Measurements from ENCODE around the gene SPOP.

DNA sequence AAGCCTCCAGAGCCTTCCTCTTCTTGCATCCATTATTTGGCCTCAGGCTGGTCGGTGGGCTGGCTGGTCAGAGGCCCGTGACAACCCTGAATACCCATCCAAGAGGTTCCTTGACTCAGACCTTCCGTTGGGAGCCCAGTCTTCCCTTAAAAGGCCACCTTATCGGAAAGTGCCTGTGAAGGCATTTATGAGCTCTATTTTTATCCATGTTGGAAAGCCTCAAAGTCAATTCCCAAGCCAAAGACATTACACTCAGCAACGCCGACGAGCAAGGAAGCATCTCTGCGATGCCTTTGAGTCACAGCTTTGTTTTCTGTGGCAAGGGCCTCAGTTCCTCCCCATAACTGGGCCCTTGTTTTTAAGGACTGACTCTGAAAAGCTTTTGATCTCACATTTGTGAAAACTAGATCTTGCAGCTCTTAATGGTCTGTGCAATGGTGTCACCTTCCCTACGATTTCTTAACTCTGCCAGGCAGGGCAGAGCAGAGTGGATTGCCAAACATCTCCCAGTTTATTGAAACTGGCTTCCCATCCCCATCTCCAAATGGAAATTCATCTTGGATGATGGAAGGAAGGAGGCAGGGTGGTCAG, 13.3 kb upstream of the SPOP start:
- TF ChIP-seq, protein P1, sequence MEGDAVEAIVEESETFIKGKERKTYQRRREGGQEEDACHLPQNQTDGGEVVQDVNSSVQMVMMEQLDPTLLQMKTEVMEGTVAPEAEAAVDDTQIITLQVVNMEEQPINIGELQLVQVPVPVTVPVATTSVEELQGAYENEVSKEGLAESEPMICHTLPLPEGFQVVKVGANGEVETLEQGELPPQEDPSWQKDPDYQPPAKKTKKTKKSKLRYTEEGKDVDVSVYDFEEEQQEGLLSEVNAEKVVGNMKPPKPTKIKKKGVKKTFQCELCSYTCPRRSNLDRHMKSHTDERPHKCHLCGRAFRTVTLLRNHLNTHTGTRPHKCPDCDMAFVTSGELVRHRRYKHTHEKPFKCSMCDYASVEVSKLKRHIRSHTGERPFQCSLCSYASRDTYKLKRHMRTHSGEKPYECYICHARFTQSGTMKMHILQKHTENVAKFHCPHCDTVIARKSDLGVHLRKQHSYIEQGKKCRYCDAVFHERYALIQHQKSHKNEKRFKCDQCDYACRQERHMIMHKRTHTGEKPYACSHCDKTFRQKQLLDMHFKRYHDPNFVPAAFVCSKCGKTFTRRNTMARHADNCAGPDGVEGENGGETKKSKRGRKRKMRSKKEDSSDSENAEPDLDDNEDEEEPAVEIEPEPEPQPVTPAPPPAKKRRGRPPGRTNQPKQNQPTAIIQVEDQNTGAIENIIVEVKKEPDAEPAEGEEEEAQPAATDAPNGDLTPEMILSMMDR (conservative IDR thresholded peaks at IDR 0.05; ENCODE audit: low read depth in 2 of 2) = no peak
- no peak for TF ChIP-seq POLR2AphosphoS5 (IDR thresholded peaks at IDR 0.05; ENCODE audit: low read depth)
- TF ChIP-seq ZNF331 (CRISPR knock-in tag; IDR thresholded peaks at IDR 0.05; ENCODE audit: low read depth) = no peak
- TF ChIP-seq, protein P2, sequence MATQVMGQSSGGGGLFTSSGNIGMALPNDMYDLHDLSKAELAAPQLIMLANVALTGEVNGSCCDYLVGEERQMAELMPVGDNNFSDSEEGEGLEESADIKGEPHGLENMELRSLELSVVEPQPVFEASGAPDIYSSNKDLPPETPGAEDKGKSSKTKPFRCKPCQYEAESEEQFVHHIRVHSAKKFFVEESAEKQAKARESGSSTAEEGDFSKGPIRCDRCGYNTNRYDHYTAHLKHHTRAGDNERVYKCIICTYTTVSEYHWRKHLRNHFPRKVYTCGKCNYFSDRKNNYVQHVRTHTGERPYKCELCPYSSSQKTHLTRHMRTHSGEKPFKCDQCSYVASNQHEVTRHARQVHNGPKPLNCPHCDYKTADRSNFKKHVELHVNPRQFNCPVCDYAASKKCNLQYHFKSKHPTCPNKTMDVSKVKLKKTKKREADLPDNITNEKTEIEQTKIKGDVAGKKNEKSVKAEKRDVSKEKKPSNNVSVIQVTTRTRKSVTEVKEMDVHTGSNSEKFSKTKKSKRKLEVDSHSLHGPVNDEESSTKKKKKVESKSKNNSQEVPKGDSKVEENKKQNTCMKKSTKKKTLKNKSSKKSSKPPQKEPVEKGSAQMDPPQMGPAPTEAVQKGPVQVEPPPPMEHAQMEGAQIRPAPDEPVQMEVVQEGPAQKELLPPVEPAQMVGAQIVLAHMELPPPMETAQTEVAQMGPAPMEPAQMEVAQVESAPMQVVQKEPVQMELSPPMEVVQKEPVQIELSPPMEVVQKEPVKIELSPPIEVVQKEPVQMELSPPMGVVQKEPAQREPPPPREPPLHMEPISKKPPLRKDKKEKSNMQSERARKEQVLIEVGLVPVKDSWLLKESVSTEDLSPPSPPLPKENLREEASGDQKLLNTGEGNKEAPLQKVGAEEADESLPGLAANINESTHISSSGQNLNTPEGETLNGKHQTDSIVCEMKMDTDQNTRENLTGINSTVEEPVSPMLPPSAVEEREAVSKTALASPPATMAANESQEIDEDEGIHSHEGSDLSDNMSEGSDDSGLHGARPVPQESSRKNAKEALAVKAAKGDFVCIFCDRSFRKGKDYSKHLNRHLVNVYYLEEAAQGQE (IDR thresholded peaks at IDR 0.05; ENCODE audit: unreplicated experiment) = no peak
- TF ChIP-seq, protein P3, sequence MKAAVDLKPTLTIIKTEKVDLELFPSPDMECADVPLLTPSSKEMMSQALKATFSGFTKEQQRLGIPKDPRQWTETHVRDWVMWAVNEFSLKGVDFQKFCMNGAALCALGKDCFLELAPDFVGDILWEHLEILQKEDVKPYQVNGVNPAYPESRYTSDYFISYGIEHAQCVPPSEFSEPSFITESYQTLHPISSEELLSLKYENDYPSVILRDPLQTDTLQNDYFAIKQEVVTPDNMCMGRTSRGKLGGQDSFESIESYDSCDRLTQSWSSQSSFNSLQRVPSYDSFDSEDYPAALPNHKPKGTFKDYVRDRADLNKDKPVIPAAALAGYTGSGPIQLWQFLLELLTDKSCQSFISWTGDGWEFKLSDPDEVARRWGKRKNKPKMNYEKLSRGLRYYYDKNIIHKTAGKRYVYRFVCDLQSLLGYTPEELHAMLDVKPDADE (IDR thresholded peaks at IDR 0.05) = no peak
- no peak for TF ChIP-seq EZH2 (IDR thresholded peaks at IDR 0.05; ENCODE audit: low read depth, unreplicated experiment)
- TF ChIP-seq EZH2phosphoT487 (IDR thresholded peaks at IDR 0.05; ENCODE audit: unreplicated experiment) = no peak
- no peak for TF ChIP-seq NANOG (IDR thresholded peaks at IDR 0.05; ENCODE audit: borderline replicate concordance)

All from GM23338 (cell line).